Adrenal gland (tissue), 5 donors: ENCODE results near the gene DCTN1.

ENCODE experiments used
- CTCF ChIP-seq, 6 experiments: fragments of 450-650 bp in 4 of 6; fragments of 200-600 bp in 2 of 6; sonication (generic) in 1 of 6; IDR thresholded peaks; 1 replicate in 5 of 6; 2 replicates in 1 of 6; pipeline versions ENCODE4 v1.5.1 to v1.8.0; 2016 to 2021; ENCODE audit warnings: antibody characterized with exemption in 6 of 6, mild to moderate bottlenecking in 2 of 6, moderate library complexity in 1 of 6
- POLR2A ChIP-seq, 2 donors: fragments of 450-650 bp; IDR thresholded peaks; one replicate each; pipeline ENCODE4 v1.6.1; 2017; ENCODE audit warnings: antibody characterized with exemption in 2 of 2, mild to moderate bottlenecking in 2 of 2, moderate library complexity in 1 of 2
- donor health status: DM: no; HTN: no; CAD: no.

- no peak for TF ChIP-seq CTCF (IDR thresholded peaks at IDR 0.05)
- TF ChIP-seq POLR2A (IDR thresholded peaks at IDR 0.05), result no peak
Observed at GRCh38 chr2:74312913-74313312, 67.2 kb downstream of the DCTN1 start.
